SK-N-SH (cell line): ENCODE results near the gene SPPL2C. TPM values are rescaled to one million over a fixed set of nuclear protein-coding genes. Genes with fewer than 3 reads are reported as not detected.
"Not testable (repeated sequence)": the region's sequence is repeated elsewhere in the genome, so short reads cannot be mapped to it uniquely, and the experiment has no call there.

Experiments
- CTCF ChIA-PET: fragments of 300-600, 350-600 bp; formaldehyde crosslinking; extraction: SDS; loops from one replicate; lab custom pipeline; 2021; lab: Yijun Ruan, JAX
- POLR2A ChIA-PET: fragments of 350-600 bp; sonication (Branson Sonifier 250); formaldehyde crosslinking; extraction: SDS; loops from one replicate; lab custom pipeline; 2020; ENCODE audit warnings: antibody characterized with exemption, inconsistent platforms; lab: Yijun Ruan, JAX
- DNase-seq: peaks from one replicate; pipeline ENCODE4 v3.0.0; 2012
- H2AFZ ChIP-seq: fragments of 200-600 bp; sonication (generic); 2 replicates; pipeline ENCODE4 v1.8.1; 2016; ENCODE audit warnings: antibody characterized with exemption, mild to moderate bottlenecking, low read depth
- H3F3A ChIP-seq: fragments of 200-600 bp; sonication (generic); replicated peaks from 2 replicates; pipeline ENCODE3; 2016; ENCODE audit warnings: antibody characterized with exemption, mild to moderate bottlenecking; ENCODE audit not compliant: insufficient read depth
- H3K27ac ChIP-seq, 2 experiments: fragments of 200-500 bp in 1 of 2; fragments of 200-600 bp in 1 of 2; sonication (Bioruptor generic) in 1 of 2; sonication (generic), shearing (Covaris generic) in 1 of 2; 2 replicates each; pipeline versions ENCODE4 v1.5.1 to v1.6.1; 2014 to 2016; ENCODE audit warnings: low read depth in 2 of 2, inconsistent platforms in 1 of 2, low read length in 1 of 2, mild to moderate bottlenecking in 1 of 2, mixed read lengths in 1 of 2
- H3K27me3 ChIP-seq: fragments of 200-600 bp; sonication (generic), shearing (Covaris generic); 2 replicates; pipeline ENCODE4 v1.6.1; 2016; ENCODE audit warnings: mixed run types; ENCODE audit not compliant: insufficient read depth
- H3K36me3 ChIP-seq, 2 experiments: fragments of 200-500 bp in 1 of 2; fragments of 200-600 bp in 1 of 2; sonication (Bioruptor generic) in 1 of 2; sonication (generic) in 1 of 2; replicated peaks in 1 of 2; 2 replicates each; pipeline versions ENCODE3 to v1.5.1; 2014 to 2016; ENCODE audit warnings: low read length in 1 of 2, mild to moderate bottlenecking in 1 of 2; ENCODE audit not compliant: insufficient read depth in 2 of 2, control insufficient read depth in 1 of 2
- H3K4me1 ChIP-seq, 2 experiments: fragments of 200-500 bp in 1 of 2; fragments of 200-600 bp in 1 of 2; sonication (Bioruptor generic) in 1 of 2; sonication (generic), shearing (Covaris generic) in 1 of 2; 2 replicates each; pipeline versions ENCODE4 v1.5.1 to v1.6.1; 2014 to 2016; ENCODE audit warnings: low read depth in 1 of 2, low read length in 1 of 2, mixed run types in 1 of 2; ENCODE audit not compliant: insufficient read depth in 2 of 2, control insufficient read depth in 1 of 2
- H3K4me2 ChIP-seq: fragments of 200-600 bp; sonication (generic), shearing (Covaris generic); 2 replicates; pipeline ENCODE4 v1.6.1; 2017; ENCODE audit warnings: mixed run types
- H3K4me3 ChIP-seq, 2 experiments: fragments of 200-500 bp in 1 of 2; fragments of 200-600 bp in 1 of 2; sonication (Bioruptor generic) in 1 of 2; sonication (generic), shearing (Covaris generic) in 1 of 2; 2 replicates each; pipeline versions ENCODE4 v1.5.1 to v1.8.1; 2014 to 2016; ENCODE audit warnings: low read depth in 2 of 2, inconsistent platforms in 1 of 2, low read length in 1 of 2, mild to moderate bottlenecking in 1 of 2, mixed read lengths in 1 of 2, moderate library complexity in 1 of 2
- H3K79me2 ChIP-seq: fragments of 200-600 bp; sonication (generic); 2 replicates; pipeline ENCODE4 v1.8.1; 2017; ENCODE audit warnings: mild to moderate bottlenecking; ENCODE audit not compliant: insufficient read depth
- H3K9ac ChIP-seq: fragments of 200-600 bp; sonication (generic); 2 replicates; pipeline ENCODE4 v1.6.1; 2017; ENCODE audit warnings: mixed run types
- H3K9me2 ChIP-seq: fragments of 200-600 bp; sonication (generic); 2 replicates; pipeline ENCODE4 v1.6.1; 2017; ENCODE audit warnings: mixed run types
- H3K9me3 ChIP-seq: fragments of 200-600 bp; sonication (generic); 2 replicates; pipeline ENCODE4 v1.6.1; 2017; ENCODE audit warnings: mixed run types, mild to moderate bottlenecking, moderate library complexity
- H4K20me1 ChIP-seq: fragments of 200-600 bp; sonication (generic); 2 replicates; pipeline ENCODE4 v1.6.1; 2017; ENCODE audit warnings: mild to moderate bottlenecking, mixed run types; ENCODE audit not compliant: insufficient read depth
- EP300 ChIP-seq, 2 experiments: IDR thresholded peaks; 2 replicates each; pipeline versions ENCODE4 v1.4.0 to v1.6.1; 2012; ENCODE audit warnings: borderline replicate concordance in 1 of 2, low read depth in 1 of 2, low read length in 1 of 2
- GATA2 ChIP-seq: sonication (generic); formaldehyde crosslinking; IDR thresholded peaks from 2 replicates; pipeline ENCODE4 v1.5.0; 2020; ENCODE audit warnings: mild to moderate bottlenecking, missing genetic modification reagents
- MXI1 ChIP-seq: IDR thresholded peaks from 2 replicates; pipeline ENCODE4 v1.6.1; 2012; ENCODE audit warnings: mild to moderate bottlenecking, low read depth, low read length, improper control_type of control experiment
- NFIC ChIP-seq: IDR thresholded peaks from 2 replicates; pipeline ENCODE4 v1.4.0; 2012; ENCODE audit warnings: borderline replicate concordance
- NRF1 ChIP-seq: IDR thresholded peaks from 2 replicates; pipeline ENCODE4 v1.6.1; 2012; ENCODE audit warnings: low read depth, mild to moderate bottlenecking, low read length
- TEAD4 ChIP-seq: IDR thresholded peaks from 2 replicates; pipeline ENCODE4 v1.4.0; 2012; ENCODE audit warnings: mild to moderate bottlenecking, borderline replicate concordance; ENCODE audit not compliant: insufficient read depth
- WGBS: methylation state at CpG from one replicate; pipeline ENCODE4 v1.1.6; 2017; ENCODE audit warnings: low lambda C conversion rate; 5-methylcytosine and 5-hydroxymethylcytosine counted together
- polyA plus RNA-seq, 3 experiments: library from polyadenylated mRNA; depleted of rRNA; stranded (reverse); fragments of >200 nt; gene quantifications; 2 replicates each; pipeline ENCODE4 v1.2.3, GENCODE V29; 2012

SPPL2C gene
- polyA plus RNA-seq, 1 of the 3 experiments (the other 2 are of a cell fraction) = not detected

DNA sequence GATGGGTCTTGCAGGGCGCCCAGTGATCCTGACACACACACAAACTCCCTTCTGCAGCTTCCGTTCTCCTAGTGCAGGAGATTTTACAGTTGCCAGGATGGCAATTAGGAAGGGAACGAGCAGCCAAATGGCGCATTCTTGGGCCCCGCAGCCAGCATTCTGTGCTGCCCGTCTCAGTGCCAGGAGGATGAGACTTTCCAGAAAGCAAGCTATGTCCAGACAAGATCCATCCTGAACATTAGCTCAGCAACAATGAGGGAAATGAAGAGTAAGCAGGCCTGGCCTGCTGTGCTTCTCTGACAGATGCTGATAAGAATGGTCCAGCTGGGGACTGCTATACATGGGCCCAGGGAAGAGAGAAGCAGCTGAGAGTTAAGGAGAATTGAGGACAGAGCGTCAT is 16.5 kb downstream of the SPPL2C start:
- H2AFZ ChIP-seq = no peak overlapping the region
- DNase-seq = peak; percentile 80
- H3K9ac ChIP-seq = no peak overlapping the region
- H3K27me3 ChIP-seq = peaks cover 30% of the 10 kb centered on the region; the same call in 1 of the 2 replicates
- H3K9me2 ChIP-seq = no peaks in the 10 kb centered on the region
- WGBS = 13% methylated on average over 7 of the region's 7 CpGs
- no peaks in the 10 kb centered on the region for H3F3A ChIP-seq
- no peak overlapping the region for H3K4me2 ChIP-seq
- H3K36me3 ChIP-seq = no peaks in the 10 kb centered on the region
- peak overlapping the region in 1 of 2 experiments; percentile 74; a peak in 2 of 4 replicates for H3K27ac ChIP-seq
- peaks cover 0 to 12% of the 10 kb centered on the region in 2 experiments; a peak in 1 of 4 replicates for H3K4me1 ChIP-seq
- H3K79me2 ChIP-seq = no peaks in the 10 kb centered on the region
- ChIA-PET CTCF (interaction anchor here (0.7 to 11.8 kb wide), 11 partner anchors 10 to 221 kb away, joined by 3 to 87 read pairs (median 5); partner anchors contain the start of gene MAPT), POLR2A (interaction anchor here (0.7 kb wide), 1 partner anchor 12 kb away, joined by 3 read pairs; no protein-coding TSS in a partner anchor)
- no peak overlapping the region for H3K4me3 ChIP-seq
- TF ChIP-seq EP300 (IDR thresholded peaks at IDR 0.05; ENCODE audit: borderline replicate concordance in 1 of 2, low read depth in 1 of 2, low read length in 1 of 2) (peak in 1 of 2 experiments; percentile 61; a peak in 1 of 4 replicates), MXI1 (peak; percentile 55; the same call in 1 of the 2 replicates), NFIC (no peak), GATA2 (CRISPR knock-in tag) (peak; percentile 89)
- H3K9me3 ChIP-seq = no peaks in the 10 kb centered on the region
- H4K20me1 ChIP-seq = no peaks in the 10 kb centered on the region

GRCh38 chr17:45862127-45862526 is 17.4 kb downstream of the SPPL2C start:
- H3K79me2 ChIP-seq, H3K4me2 ChIP-seq, H2AFZ ChIP-seq, H3K9ac ChIP-seq, H3F3A ChIP-seq, H3K27ac ChIP-seq, DNase-seq, H3K4me3 ChIP-seq, H4K20me1 ChIP-seq, H3K36me3 ChIP-seq, POLR2A ChIA-PET, H3K9me3 ChIP-seq, H3K9me2 ChIP-seq: not testable (repeated sequence)
- peaks cover 33% of the 10 kb centered on the region; the same call in 1 of the 2 replicates for H3K27me3 ChIP-seq
- CTCF ChIA-PET = interaction anchor here (1.2 to 11.8 kb wide), 4 partner anchors 11 to 222 kb away, joined by 4 to 87 read pairs (median 10); no protein-coding TSS in a partner anchor
- WGBS = 71% methylated on average over 9 of the region's 9 CpGs
- peaks cover 0 to 12% of the 10 kb centered on the region in 2 experiments; a peak in 1 of 4 replicates for H3K4me1 ChIP-seq

DNA sequence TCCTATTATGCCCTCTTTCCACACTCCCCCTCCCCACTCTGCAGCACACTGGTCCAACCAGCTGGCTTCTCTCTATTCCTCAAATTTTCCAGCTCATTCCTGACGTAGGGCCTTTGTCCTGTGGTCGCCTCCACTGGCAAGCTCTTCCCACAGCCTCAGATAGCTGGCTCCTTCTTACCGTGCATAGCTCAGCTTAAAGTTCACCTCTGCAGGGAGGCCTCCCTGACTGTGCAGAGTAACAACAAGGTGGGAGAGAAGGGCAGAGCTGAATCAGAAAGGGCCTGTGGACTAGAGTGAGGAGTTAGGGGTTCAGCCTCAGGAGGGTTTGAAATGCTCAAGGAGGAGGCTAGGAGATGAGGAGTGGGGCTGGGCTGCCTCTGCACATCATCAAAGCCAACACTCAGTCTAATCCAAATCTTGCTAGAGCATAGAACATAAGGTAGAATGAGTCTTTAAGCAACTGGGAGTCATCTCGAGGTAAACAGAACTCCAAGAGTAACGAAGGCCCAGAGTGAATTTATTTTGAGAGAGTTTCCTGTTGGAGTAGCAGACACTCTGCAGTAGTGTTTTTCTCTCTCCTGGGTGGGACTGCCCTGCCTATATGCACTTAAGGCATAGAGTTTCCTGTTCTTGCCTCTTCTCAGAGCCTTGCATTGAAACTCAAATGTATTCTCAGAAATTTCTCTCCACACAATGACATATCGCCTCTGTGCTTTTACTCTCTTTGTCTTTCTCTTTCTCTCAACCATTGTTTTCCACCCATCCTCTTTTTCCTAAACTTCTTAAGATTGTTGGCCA is 19.4 kb downstream of the SPPL2C start:
- H3K4me2 ChIP-seq = no peak overlapping the region
- H3K4me1 ChIP-seq = peaks cover 0 to 12% of the 10 kb centered on the region in 2 experiments; a peak in 1 of 4 replicates
- H2AFZ ChIP-seq = no peak overlapping the region
- H3K9ac ChIP-seq = no peak overlapping the region
- 28% methylated on average over 6 of the region's 6 CpGs for WGBS
- H3K27ac ChIP-seq = no peak overlapping the region
- H3F3A ChIP-seq = no peaks in the 10 kb centered on the region
- H3K9me2 ChIP-seq = no peaks in the 10 kb centered on the region
- POLR2A ChIA-PET = no interaction called here
- H3K79me2 ChIP-seq = no peaks in the 10 kb centered on the region
- H3K27me3 ChIP-seq = peaks cover 36% of the 10 kb centered on the region; the same call in 1 of the 2 replicates
- TF ChIP-seq MXI1 (no peak), NRF1 (no peak), TEAD4 (no peak)
- TF ChIP-seq, all 33 proteins: peak for 0
- CTCF ChIA-PET = interaction anchor here (1.1 to 11.8 kb wide), 3 partner anchors 10 to 30 kb away, joined by 3 to 87 read pairs (median 12); partner anchors contain the start of gene MAPT
- no peaks in the 10 kb centered on the region for H3K36me3 ChIP-seq
- H3K9me3 ChIP-seq = no peaks in the 10 kb centered on the region
- H4K20me1 ChIP-seq = no peaks in the 10 kb centered on the region
- no peak for DNase-seq
- H3K4me3 ChIP-seq = no peak overlapping the region
